OCI-LY1 (cell line): ENCODE data around the gene NPTX1.

ENCODE experiments used
- CTCF ChIP-seq: fragments of 200-600 bp; sonication (generic), shearing (Covaris generic); IDR thresholded peaks from 2 replicates; pipeline ENCODE4 v1.5.1; 2017; ENCODE audit warnings: mild to moderate bottlenecking, antibody characterized with exemption, low read length, moderate library complexity, mixed read lengths
- EZH2 ChIP-seq: fragments of 200-600 bp; sonication (generic), shearing (Covaris generic); IDR thresholded peaks from 2 replicates; pipeline ENCODE4 v1.8.0; 2017; ENCODE audit warnings: borderline replicate concordance, mixed run types, mild to moderate bottlenecking, antibody characterized with exemption, low read length, moderate library complexity, mixed read lengths

DNA sequence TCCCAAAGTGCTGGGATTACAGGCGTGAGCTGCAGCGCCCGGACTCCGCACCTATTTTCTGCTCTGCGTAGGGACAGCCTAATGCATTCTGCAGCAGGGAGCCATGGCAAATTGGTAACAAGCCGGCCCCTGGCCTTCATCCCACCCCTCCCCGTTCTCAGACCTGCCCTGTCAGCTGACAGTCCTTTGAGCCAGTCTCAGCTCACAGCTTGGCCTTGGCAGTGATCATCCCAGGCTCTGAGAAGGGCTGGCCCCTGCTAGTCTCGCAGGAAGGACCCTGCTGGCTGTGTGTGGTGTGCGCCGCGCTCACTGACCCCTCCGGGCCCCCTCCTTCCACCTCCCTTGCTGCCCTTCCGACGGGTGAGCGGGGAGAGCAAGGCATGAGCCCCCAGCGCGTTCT lies 10.3 kb upstream of the NPTX1 start:
- TF ChIP-seq EZH2 (no peak), CTCF (no peak)
